ENCODE results near the gene NFIA. TPM values are rescaled to one million over a fixed set of nuclear protein-coding genes. Genes with fewer than 3 reads are reported as not detected.
A peak's percentile ranks its signal among the peaks of the same experiment; 100 is the strongest.
"Not testable (repeated sequence)": the region's sequence is repeated elsewhere in the genome, so short reads cannot be mapped to it uniquely, and the experiment has no call there.

The NFIA gene
- total RNA-seq, 1 donor from 2014 or later: 2.1 TPM

- no peak for DNase-seq (ENCODE audit: low read depth)
Measured at GRCh38 chr1:61058483-61059245, 23.7 kb upstream of the NFIA start.

GRCh38 chr1:61061601-61062000, 20.8 kb upstream of the NFIA start:
- not testable (repeated sequence) for DNase-seq (ENCODE audit: low read depth)

GRCh38 chr1:61064673-61065072, 17.7 kb upstream of the NFIA start:
- DNase-seq (ENCODE audit: low read depth): no peak

DNA sequence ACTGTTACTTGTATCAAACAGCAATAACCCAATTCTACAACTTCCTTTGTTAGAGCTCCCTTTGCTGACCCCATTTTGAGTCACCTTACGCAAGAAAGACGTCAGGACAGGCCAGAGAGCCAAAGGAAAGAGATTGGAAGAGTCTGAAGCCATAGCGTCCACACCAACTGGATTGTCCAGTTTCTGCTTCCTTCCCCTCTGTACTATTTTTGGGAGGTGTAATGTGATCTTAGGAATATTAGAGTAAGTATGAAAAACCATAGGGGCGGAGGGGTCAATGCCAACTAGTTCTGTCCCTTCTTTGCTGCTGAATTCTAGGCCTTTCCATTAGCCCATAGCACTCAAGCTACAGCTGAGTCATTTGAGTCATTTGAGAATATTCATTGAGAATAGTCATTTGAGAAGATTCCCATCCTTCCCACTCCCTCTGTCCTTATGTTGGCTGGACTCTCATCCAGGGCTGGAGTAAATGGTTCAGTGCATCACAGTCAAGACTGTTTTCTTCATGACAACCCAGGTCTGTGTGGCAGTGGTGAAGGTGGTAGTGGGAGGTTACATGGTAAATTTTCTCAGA, 14.8 kb upstream of the NFIA start:
- no peak for DNase-seq (ENCODE audit: low read depth)

- no peak for DNase-seq (ENCODE audit: low read depth)
Measured at GRCh38 chr1:61070054-61070453, 12.3 kb upstream of the NFIA start.

- no peak for DNase-seq (ENCODE audit: low read depth)
Measured at GRCh38 chr1:61071205-61072130, 10.9 kb upstream of the NFIA start.

DNA sequence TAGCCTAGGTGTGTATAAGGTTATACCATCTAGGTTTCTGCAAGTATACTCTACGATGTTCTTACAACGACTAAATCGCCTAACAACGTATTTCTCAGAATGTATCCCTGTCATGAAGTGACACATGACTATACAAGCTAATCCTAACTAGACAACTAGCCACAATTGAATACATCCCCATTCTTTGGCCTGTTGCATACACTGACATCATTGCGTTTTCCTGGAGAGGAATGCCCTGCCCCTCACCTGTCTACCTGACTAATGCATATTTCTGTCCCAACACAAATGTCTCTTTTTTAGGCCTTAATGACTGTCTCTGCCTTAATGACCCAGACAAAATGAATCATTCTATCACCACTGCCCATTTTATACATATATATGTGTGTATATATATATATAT, 8.5 kb upstream of the NFIA start:
- no peak for DNase-seq (ENCODE audit: low read depth)

DNA sequence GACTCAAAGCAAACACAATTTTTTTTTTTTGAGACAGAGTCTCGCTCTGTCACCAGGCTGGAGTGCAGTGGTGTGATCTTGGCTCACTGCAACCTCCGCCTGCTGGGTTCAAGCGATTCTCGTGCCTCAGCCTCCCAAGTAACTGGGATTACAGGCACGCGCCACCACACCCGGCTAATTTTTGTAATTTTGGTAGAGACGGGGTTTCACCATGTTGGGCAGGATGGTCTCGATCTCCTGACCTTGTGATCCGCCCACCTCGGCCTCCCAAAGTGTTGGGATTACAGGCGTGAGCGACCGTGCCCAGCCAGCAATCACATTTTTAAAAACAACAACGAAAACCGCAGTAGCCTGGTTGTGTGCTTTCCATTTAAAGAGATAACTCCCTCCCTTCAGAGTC, 6.5 kb upstream of the NFIA start:
- not testable (repeated sequence) for DNase-seq (ENCODE audit: low read depth)

- DNase-seq (ENCODE audit: low read depth): peak; percentile 84
Measured at GRCh38 chr1:61076728-61077675, 5.4 kb upstream of the NFIA start.

DNA sequence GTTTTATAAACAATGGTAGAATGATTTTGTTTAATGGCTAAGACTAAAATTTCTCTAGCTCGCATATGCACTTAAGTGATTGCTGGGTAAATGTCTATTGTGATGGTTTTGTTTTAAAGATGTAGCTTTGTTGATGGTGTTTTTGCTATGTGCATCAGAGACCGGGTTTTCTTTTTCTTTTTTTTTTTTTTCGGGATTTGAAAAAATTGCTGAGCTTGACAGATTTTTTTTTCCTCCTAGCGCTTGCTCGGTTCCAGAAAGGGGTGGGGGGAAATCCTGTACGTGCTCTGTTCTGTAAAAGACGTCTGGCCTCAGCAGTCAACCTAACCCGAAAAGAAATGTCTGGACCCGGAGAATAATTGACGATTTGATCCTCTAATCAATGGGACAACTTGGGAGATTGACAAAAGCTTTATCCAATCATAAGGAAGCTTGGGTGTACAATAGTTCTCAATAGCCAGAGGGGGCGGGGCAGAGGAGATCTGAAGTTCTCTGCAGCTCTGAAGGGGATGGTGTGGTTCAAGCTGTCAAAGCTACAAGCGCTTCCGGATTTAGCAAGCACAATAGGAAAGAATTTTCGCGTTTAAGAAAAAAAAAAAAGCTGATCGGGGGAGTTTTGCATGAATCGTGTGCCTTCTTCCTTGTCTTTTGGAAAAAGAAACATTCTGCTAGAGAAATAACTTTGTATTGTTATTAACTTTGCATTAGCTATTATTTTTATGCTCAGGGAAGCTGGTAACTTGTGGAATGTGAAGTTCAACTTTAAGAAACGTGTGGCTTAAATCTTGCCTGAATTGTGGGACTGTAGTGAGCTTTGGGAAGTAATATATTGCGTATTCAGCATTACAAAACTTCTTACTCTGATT, 4.5 kb upstream of the NFIA start:
- peak; percentile 100 for DNase-seq (ENCODE audit: low read depth)

DNA sequence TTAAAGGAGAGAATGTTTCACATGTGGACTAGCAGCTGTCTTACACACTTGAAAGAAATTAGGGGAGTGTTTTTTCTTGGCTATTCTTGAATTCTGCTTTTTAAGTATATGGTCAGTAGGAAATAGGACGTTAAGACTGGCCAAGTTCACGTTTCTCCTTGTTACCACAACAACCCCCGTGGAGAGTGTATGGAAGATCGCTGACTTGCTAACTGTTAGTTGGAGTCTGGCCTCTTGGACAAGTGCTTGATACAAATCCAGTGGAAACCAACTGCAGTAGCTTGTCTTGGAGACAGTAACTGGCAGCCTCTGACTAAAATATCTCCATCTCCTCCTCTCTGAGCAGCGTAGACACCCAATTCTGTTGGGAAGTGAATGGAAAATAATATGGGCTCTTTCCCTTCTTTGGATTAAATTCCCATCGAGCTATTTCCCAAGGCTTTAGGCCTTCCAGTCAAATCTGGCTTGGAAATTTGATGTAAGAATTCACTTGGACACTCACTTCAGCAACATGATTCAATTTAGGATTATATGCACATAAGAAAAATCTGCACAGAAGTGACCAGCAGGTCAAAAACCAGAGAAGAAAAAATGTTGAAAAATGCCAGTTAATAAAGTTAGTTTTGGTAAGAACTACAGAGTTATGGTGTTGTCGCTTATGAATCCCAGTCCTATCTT, 3.6 kb upstream of the NFIA start:
- peak; percentile 29 for DNase-seq (ENCODE audit: low read depth)

DNA sequence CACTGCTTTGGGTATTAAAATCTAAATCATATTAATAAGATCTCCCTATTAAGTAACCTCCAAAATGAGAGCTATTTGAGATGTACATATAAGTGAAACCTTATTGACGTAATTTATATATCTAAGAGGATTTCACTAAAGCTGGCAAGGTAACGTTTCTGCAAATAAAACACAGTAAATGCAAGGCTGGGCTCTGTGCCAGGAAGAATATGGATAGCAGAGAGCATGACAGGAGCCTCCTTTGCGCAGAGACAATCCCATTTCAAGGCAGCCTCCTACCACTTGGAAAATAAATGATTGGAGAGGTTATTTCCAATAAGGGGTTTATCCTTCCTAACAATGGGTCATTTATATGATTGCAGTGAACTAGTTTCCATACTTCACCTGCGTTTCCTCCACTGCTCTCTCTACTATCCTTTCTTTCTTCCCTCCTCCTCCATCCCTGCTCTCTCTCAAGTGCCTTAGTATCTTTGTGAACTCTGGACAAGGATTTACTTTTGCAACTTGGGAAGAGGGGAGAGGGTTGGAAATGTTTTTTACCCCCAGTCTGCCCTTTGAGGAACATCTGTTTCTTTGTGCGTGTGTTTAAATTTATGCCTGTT, 3.0 kb upstream of the NFIA start:
- DNase-seq (ENCODE audit: low read depth): no peak

GRCh38 chr1:61079898-61080336, 2.4 kb upstream of the NFIA start:
- DNase-seq (ENCODE audit: low read depth): peak; percentile 74

DNA sequence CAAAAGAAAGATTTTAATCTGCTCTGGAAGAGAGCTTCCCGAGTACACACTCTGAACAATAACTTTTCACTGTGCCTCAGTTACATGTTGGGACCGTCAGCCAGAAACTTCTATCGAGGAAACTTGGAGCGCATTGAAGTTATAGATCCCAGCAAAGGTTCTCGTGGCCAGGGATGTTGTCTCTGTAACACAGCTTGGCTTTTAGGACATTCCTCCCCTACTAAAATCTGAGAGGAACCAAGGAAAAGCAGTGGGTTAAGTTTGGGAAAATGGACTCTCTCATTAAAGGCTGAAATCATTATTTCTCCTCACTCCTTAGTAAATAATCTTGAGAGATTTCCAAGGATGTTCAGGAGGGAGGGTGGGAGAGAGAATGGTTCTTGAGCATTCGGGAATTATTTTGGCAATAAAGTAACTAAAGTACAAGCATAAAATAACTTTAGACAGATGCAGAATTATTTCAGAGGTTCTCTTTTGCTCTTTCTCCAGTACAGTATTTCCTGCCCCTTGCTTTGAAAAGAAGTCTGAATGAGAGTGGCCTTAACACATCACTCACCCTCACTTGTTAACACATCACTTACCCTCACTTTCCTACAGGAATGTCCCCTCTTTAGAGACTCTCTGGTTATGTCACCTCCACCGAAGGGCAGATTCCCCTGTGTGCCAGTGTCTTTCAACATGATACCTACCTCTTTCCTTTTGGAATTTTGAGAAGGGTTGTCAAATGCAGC, 1.8 kb upstream of the NFIA start:
- no peak for DNase-seq (ENCODE audit: low read depth)

GRCh38 chr1:61081144-61081685, 1.1 kb upstream of the NFIA start:
- no peak for DNase-seq (ENCODE audit: low read depth)

DNA sequence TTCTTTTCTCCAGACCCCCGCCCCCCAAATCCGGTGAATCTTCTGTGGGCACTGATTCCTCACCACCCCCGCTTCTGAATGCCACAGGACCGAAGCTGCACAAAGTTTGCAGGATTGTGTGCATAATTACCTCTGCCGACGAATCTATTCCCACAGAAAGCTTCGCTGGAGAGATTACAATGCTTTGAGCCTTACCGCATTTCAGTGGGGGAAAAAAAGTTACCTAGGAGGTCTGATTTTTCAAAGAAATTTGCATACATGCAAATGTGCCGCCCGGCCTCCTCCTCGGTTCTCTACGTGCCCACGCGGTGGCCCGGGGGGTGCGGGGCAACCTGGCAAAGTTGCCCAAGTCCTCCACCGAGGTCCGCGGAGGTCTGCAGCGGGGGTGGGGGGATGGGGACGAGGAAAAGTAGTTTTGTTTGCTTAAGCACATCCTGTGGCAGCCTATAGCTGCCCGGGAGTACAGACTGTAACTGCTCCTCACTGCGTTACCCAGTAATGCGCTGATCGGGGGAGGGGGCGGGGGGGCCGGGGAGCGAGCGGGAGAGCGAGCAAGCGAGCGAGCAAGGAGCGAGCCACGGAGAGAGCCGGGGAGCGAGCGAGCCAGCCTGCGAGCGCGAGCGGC, 563 bp upstream of the NFIA start:
- peak; percentile 23 for DNase-seq (ENCODE audit: low read depth)
